ENCODE results near the gene ITGAX.

Gene ITGAX

GRCh38 chr16:31427441-31428278, 72.7 kb downstream of the ITGAX start:
- Mint-ChIP-seq H3K27me3 (peaks cover 2% of the 10 kb centered on the region), H3K4me1 (no peaks in the 10 kb centered on the region), H3K27ac (peak overlapping the region; percentile 12), H3K36me3 (no peaks in the 10 kb centered on the region), H3K9me3 (no peaks in the 10 kb centered on the region), H3K4me3 (peak overlapping the region; percentile 23)

GRCh38 chr16:31428279-31428597, 73.3 kb downstream of the ITGAX start, which contains the start of gene COX6A2:
TSS of gene COX6A2 (minus strand) at chr16:31428360. CDS start at chr16:31428325, 35 bp downstream.
- H3K27me3 Mint-ChIP-seq: no peaks in the 10 kb centered on the region
- H3K4me1 Mint-ChIP-seq: no peaks in the 10 kb centered on the region
- H3K36me3 Mint-ChIP-seq: no peaks in the 10 kb centered on the region
- peak within 1 kb of the TSS; percentile 23 for H3K4me3 Mint-ChIP-seq
- peak within 1 kb of the TSS; percentile 12 for H3K27ac Mint-ChIP-seq
- H3K9me3 Mint-ChIP-seq: no peaks in the 10 kb centered on the region

- Mint-ChIP-seq H3K9me3 (no peaks in the 10 kb centered on the region), H3K4me3 (no peak overlapping the region), H3K27ac (no peak overlapping the region), H3K4me1 (no peaks in the 10 kb centered on the region), H3K36me3 (no peaks in the 10 kb centered on the region), H3K27me3 (no peaks in the 10 kb centered on the region)
Observed at GRCh38 chr16:31428638-31429247, 73.8 kb downstream of the ITGAX start.

GRCh38 chr16:31429314-31429713, 74.3 kb downstream of the ITGAX start:
- H3K4me3 Mint-ChIP-seq: no peak overlapping the region
- H3K9me3 Mint-ChIP-seq: no peaks in the 10 kb centered on the region
- H3K36me3 Mint-ChIP-seq: no peaks in the 10 kb centered on the region
- H3K27me3 Mint-ChIP-seq: no peaks in the 10 kb centered on the region
- H3K4me1 Mint-ChIP-seq: no peaks in the 10 kb centered on the region
- no peak overlapping the region for H3K27ac Mint-ChIP-seq

- no peaks in the 10 kb centered on the region for H3K4me1 Mint-ChIP-seq
- no peaks in the 10 kb centered on the region for H3K27me3 Mint-ChIP-seq
- no peaks in the 10 kb centered on the region for H3K9me3 Mint-ChIP-seq
- H3K4me3 Mint-ChIP-seq: no peak overlapping the region
- no peak overlapping the region for H3K27ac Mint-ChIP-seq
- H3K36me3 Mint-ChIP-seq: no peaks in the 10 kb centered on the region
Observed at GRCh38 chr16:31429796-31430195, 74.8 kb downstream of the ITGAX start.

- H3K27me3 Mint-ChIP-seq: no peaks in the 10 kb centered on the region
- H3K27ac Mint-ChIP-seq: no peak overlapping the region
- H3K4me1 Mint-ChIP-seq: no peaks in the 10 kb centered on the region
- H3K9me3 Mint-ChIP-seq: no peaks in the 10 kb centered on the region
- no peaks in the 10 kb centered on the region for H3K36me3 Mint-ChIP-seq
- H3K4me3 Mint-ChIP-seq: no peak overlapping the region
Observed at GRCh38 chr16:31430380-31431052, 75.5 kb downstream of the ITGAX start.
